Measurements from ENCODE around the gene SUFU. TPM values are rescaled to one million over a fixed set of nuclear protein-coding genes. Genes with fewer than 3 reads are reported as not detected.

The SUFU gene
- total and polyA plus RNA-seq, 2 experiments from 2014 or later, result 10.9 to 18.2 TPM

GRCh38 chr10:102593074-102593803, 89.5 kb downstream of the SUFU start:
- H3K4me3 ChIP-seq, result no peak overlapping the region
- DNase-seq (ENCODE audit: low spot score), result no peak
- no peaks in the 10 kb centered on the region for H3K9me3 ChIP-seq (ENCODE audit: low read depth)
- H3K79me2 ChIP-seq, result peaks cover 23% of the 10 kb centered on the region
- WGBS (ENCODE audit: low lambda C conversion rate, missing lambda C conversion rate), result 88% methylated on average over 6 of the region's 6 CpGs
- no peak overlapping the region for H3K4me2 ChIP-seq
- TF ChIP-seq EZH2phosphoT487 (IDR thresholded peaks at IDR 0.05; ENCODE audit: low read depth, severe bottlenecking, unreplicated experiment) (no peak), EZH2 (IDR thresholded peaks at IDR 0.05; ENCODE audit: borderline replicate concordance) (no peak), CTCF (IDR thresholded peaks at IDR 0.05; ENCODE audit: poor library complexity) (no peak)
- no peaks in the 10 kb centered on the region for H4K20me1 ChIP-seq (ENCODE audit: insufficient read depth, poor library complexity, severe bottlenecking)
- no peak overlapping the region for H3K27ac ChIP-seq
- no peaks in the 10 kb centered on the region for H3K36me3 ChIP-seq (replicated peaks; ENCODE audit: insufficient read depth, low read depth)
- H3K9me2 ChIP-seq (replicated peaks; ENCODE audit: insufficient read depth), result no peaks in the 10 kb centered on the region
- peaks cover 3% of the 10 kb centered on the region for H3K4me1 ChIP-seq (ENCODE audit: insufficient read depth)
- no peak overlapping the region for H2AFZ ChIP-seq
- no peaks in the 10 kb centered on the region for H3K27me3 ChIP-seq

GRCh38 chr10:102593804-102594079, 90.0 kb downstream of the SUFU start:
- Histone ChIP-seq H3K9me3 (ENCODE audit: low read depth) (no peaks in the 10 kb centered on the region), H3K27me3 (no peaks in the 10 kb centered on the region), H3K4me3 (no peak overlapping the region), H3K4me1 (ENCODE audit: insufficient read depth) (peaks cover 7% of the 10 kb centered on the region), H4K20me1 (ENCODE audit: insufficient read depth, poor library complexity, severe bottlenecking) (no peaks in the 10 kb centered on the region), H3K79me2 (peaks cover 23% of the 10 kb centered on the region), H3K27ac (no peak overlapping the region), H3K36me3 (replicated peaks; ENCODE audit: insufficient read depth, low read depth) (no peaks in the 10 kb centered on the region), H3K4me2 (no peak overlapping the region), H2AFZ (no peak overlapping the region), H3K9me2 (replicated peaks; ENCODE audit: insufficient read depth) (no peaks in the 10 kb centered on the region)
- DNase-seq (ENCODE audit: low spot score), result no peak
- WGBS (ENCODE audit: low lambda C conversion rate, missing lambda C conversion rate), result 85% methylated on average over 6 of the region's 6 CpGs
- TF ChIP-seq EZH2 (IDR thresholded peaks at IDR 0.05; ENCODE audit: borderline replicate concordance), result no peak
- no peak for TF ChIP-seq CTCF (IDR thresholded peaks at IDR 0.05; ENCODE audit: poor library complexity)
- TF ChIP-seq EZH2phosphoT487 (IDR thresholded peaks at IDR 0.05; ENCODE audit: low read depth, severe bottlenecking, unreplicated experiment), result no peak

DNA sequence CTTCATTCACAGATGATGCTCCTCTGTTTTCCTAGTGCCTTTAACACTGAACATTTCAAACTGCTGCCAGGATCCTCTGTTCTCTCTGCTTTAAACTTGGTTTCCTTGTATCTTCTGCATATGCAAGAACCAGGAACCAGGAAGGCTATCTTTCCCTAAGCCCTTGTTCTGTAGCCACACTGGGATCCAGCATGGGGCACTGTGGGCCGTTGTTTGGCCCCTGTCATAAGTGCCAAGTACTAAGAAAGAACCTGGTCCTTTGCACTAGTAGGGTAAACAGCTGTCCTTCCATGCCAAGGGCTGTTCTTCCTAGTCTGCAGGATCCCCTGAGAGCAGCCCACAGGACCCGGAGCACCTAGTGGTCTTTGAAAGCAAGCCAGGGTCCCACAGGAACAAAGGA, 91.5 kb downstream of the SUFU start:
- Histone ChIP-seq H3K9me3 (ENCODE audit: low read depth) (no peaks in the 10 kb centered on the region), H3K4me2 (no peak overlapping the region), H3K36me3 (replicated peaks; ENCODE audit: insufficient read depth, low read depth) (no peaks in the 10 kb centered on the region), H3K27me3 (no peaks in the 10 kb centered on the region), H3K9me2 (replicated peaks; ENCODE audit: insufficient read depth) (no peaks in the 10 kb centered on the region), H3K4me3 (no peak overlapping the region), H3K79me2 (peaks cover 21% of the 10 kb centered on the region), H4K20me1 (ENCODE audit: insufficient read depth, poor library complexity, severe bottlenecking) (no peaks in the 10 kb centered on the region), H3K27ac (no peak overlapping the region), H3K4me1 (ENCODE audit: insufficient read depth) (peaks cover 23% of the 10 kb centered on the region), H2AFZ (no peak overlapping the region)
- TF ChIP-seq EZH2phosphoT487 (IDR thresholded peaks at IDR 0.05; ENCODE audit: low read depth, severe bottlenecking, unreplicated experiment), result no peak
- no peak for TF ChIP-seq EZH2 (IDR thresholded peaks at IDR 0.05; ENCODE audit: borderline replicate concordance)
- no peak for TF ChIP-seq CTCF (IDR thresholded peaks at IDR 0.05; ENCODE audit: poor library complexity)
- WGBS (ENCODE audit: low lambda C conversion rate, missing lambda C conversion rate), result 86% methylated on average over 2 of the region's 2 CpGs
- DNase-seq (ENCODE audit: low spot score), result no peak
